A549 treated with RU486 at 1 μM for 4 hours (cell line): ENCODE results near the gene FASTKD3. TPM values are rescaled to one million over a fixed set of nuclear protein-coding genes. Genes with fewer than 3 reads are reported as not detected.

Source experiments
- total RNA-seq: library from RNA; stranded (reverse); fragments of 200-300 nt; extraction: Qiagen RNA extraction; gene quantifications from 5 replicates; pipeline ENCODE4 v1.2.3, GENCODE V29; 2022; ENCODE audit warnings: low read depth

Gene FASTKD3
- total RNA-seq: 9.4 to 18.3 TPM (median 16.8 TPM) in 5 replicates

GRCh38 chr5:7868773-7869473, at the start of gene FASTKD3, which contains the start of gene MTRR:
Gene FASTKD3 (minus strand): TSS chr5:7869031. CDS start chr5:7868083, 948 bp downstream.
Gene MTRR (plus strand): TSS chr5:7869148. CDS start chr5:7870795, 1,647 bp downstream.

GRCh38 chr5:7850395-7851239, 18.2 kb downstream of the FASTKD3 start, which contains the start of gene CFAP90:
Gene CFAP90 (minus strand): TSS chr5:7851133. CDS start chr5:7851021, 112 bp downstream.

Other genes starting within 250 kb of the FASTKD3 start
- gene CFAP90, start 17.9 kb downstream of the FASTKD3 start, total RNA-seq: 0.45 to 0.96 TPM (median 0.61 TPM) in 5 replicates
- 30.1 to 35.4 TPM (median 32.1 TPM) in 5 replicates for gene MTRR, start 117 bp upstream of the FASTKD3 start, total RNA-seq